H1 (cell line): Measurements from ENCODE around the gene PRPS1. TPM values are rescaled to one million over a fixed set of nuclear protein-coding genes. Genes with fewer than 3 reads are reported as not detected.

Source experiments
- CBX5 ChIP-seq: fragments of 300-800, 300-1000 bp; sonication (generic); IDR thresholded peaks from 2 replicates; pipeline ENCODE4 v1.7.1; 2016; ENCODE audit warnings: antibody characterized with exemption, low read length, low read depth
- CEBPB ChIP-seq: IDR thresholded peaks from 2 replicates; pipeline ENCODE4 v1.6.1; 2012; ENCODE audit warnings: low read depth, low read length
- CHD1 ChIP-seq: IDR thresholded peaks from 2 replicates; pipeline ENCODE4 v1.6.1; 2012; ENCODE audit warnings: low read depth, low read length, improper control_type of control experiment
- CTBP2 ChIP-seq: IDR thresholded peaks from 2 replicates; pipeline ENCODE4 v1.7.0; 2011; ENCODE audit warnings: borderline replicate concordance, mild to moderate bottlenecking, moderate library complexity, mixed read lengths, low read length; ENCODE audit not compliant: insufficient read depth, insufficient read length
- CTCF ChIP-seq, 3 experiments: IDR thresholded peaks; 1 replicate in 2 of 3; 2 replicates in 1 of 3; pipeline versions ENCODE4 v1.5.1 to v1.6.1; 2011; ENCODE audit warnings: low read length in 3 of 3, mild to moderate bottlenecking in 3 of 3, inconsistent platforms in 2 of 3, low read depth in 1 of 3, moderate library complexity in 1 of 3; ENCODE audit not compliant: insufficient read depth in 1 of 3; ENCODE audit errors: control extremely low read depth in 1 of 3
- E2F6 ChIP-seq: IDR thresholded peaks from 2 replicates; pipeline ENCODE4 v1.6.1; 2012; ENCODE audit warnings: inconsistent platforms
- EP300 ChIP-seq, 2 experiments: IDR thresholded peaks; 1 replicate in 1 of 2; 2 replicates in 1 of 2; pipeline ENCODE4 v1.6.1; 2011 to 2012; ENCODE audit warnings: low read depth in 2 of 2, low read length in 2 of 2, mild to moderate bottlenecking in 2 of 2, borderline replicate concordance in 1 of 2, inconsistent platforms in 1 of 2, moderate library complexity in 1 of 2
- FOSL1 ChIP-seq: IDR thresholded peaks from 2 replicates; pipeline ENCODE4 v1.6.1; 2011; ENCODE audit warnings: mild to moderate bottlenecking, low read depth, low read length, moderate library complexity; ENCODE audit not compliant: insufficient read depth
- PHF8 ChIP-seq: fragments of 200-600 bp; sonication (generic); conservative IDR thresholded peaks from 2 replicates; pipeline ENCODE4 v1.7.1; 2012; ENCODE audit warnings: low read depth, mild to moderate bottlenecking, inconsistent platforms, low read length, moderate library complexity
- POLR2A ChIP-seq, 2 experiments: IDR thresholded peaks; 1 replicate in 1 of 2; 2 replicates in 1 of 2; pipeline ENCODE4 v1.6.1; 2011; ENCODE audit warnings: low read depth in 2 of 2, low read length in 2 of 2, mild to moderate bottlenecking in 2 of 2; ENCODE audit errors: control extremely low read depth in 1 of 2
- POLR2AphosphoS5 ChIP-seq: IDR thresholded peaks from 2 replicates; pipeline ENCODE4 v1.6.1; 2011; ENCODE audit warnings: low read depth, low read length
- RAD21 ChIP-seq, 2 experiments: IDR thresholded peaks in 1 of 2; conservative IDR thresholded peaks in 1 of 2; 2 replicates each; pipeline ENCODE4 v1.6.1; 2011; ENCODE audit warnings: low read depth in 2 of 2, low read length in 2 of 2, improper control_type of control experiment in 1 of 2, inconsistent platforms in 1 of 2, mild to moderate bottlenecking in 1 of 2, moderate library complexity in 1 of 2
- RNF2 ChIP-seq: fragments of 200-900, 300-1000 bp; sonication (generic); IDR thresholded peaks from 2 replicates; pipeline ENCODE4 v1.7.1; 2016; ENCODE audit warnings: borderline replicate concordance, low read depth, mild to moderate bottlenecking, antibody characterized with exemption, low read length; ENCODE audit not compliant: poor library complexity, severe bottlenecking; ENCODE audit errors: missing control alignments
- SIN3A ChIP-seq, 2 experiments: IDR thresholded peaks in 1 of 2; conservative IDR thresholded peaks in 1 of 2; 2 replicates each; pipeline ENCODE4 v1.6.1; 2011 to 2012; ENCODE audit warnings: low read length in 2 of 2, improper control_type of control experiment in 1 of 2, low read depth in 1 of 2, mild to moderate bottlenecking in 1 of 2
- SIX5 ChIP-seq: IDR thresholded peaks from 2 replicates; pipeline ENCODE4 v1.6.1; 2011; ENCODE audit warnings: mild to moderate bottlenecking, low read depth, low read length
- TBP ChIP-seq: IDR thresholded peaks from 2 replicates; pipeline ENCODE4 v1.6.1; 2011; ENCODE audit warnings: low read depth, low read length, improper control_type of control experiment
- TCF12 ChIP-seq: IDR thresholded peaks from 2 replicates; pipeline ENCODE4 v1.6.1; 2011; ENCODE audit warnings: low read depth, mild to moderate bottlenecking, low read length
- YY1 ChIP-seq: IDR thresholded peaks from 2 replicates; pipeline ENCODE4 v1.6.1; 2011; ENCODE audit warnings: low read depth, mild to moderate bottlenecking, low read length
- ZNF274 ChIP-seq: IDR thresholded peaks from 2 replicates; pipeline ENCODE4 v1.7.0; 2012; ENCODE audit warnings: low read length, borderline replicate concordance; ENCODE audit errors: extremely low read depth
- polyA plus RNA-seq, 7 experiments: library from polyadenylated mRNA; depleted of rRNA in 3 of 7; stranded (reverse) in 5 of 7; unstranded in 2 of 7; fragments of >200 nt in 5 of 7; fragments of 200-250 nt in 2 of 7; gene quantifications; 1 replicate in 5 of 7; 2 replicates in 1 of 7; 4 replicates in 1 of 7; pipeline versions ENCODE4 v1.2.1 to v1.2.3, GENCODE V29; 2011 to 2013; ENCODE audit warnings: missing spikeins in 2 of 7, mixed read lengths in 2 of 7
- total RNA-seq: library from RNA; stranded (reverse); fragmentation: NEBNext Ultra II Directional; extraction: Animal tissue kit (Norgen Biotek cat#: 25700); gene quantifications from 2 replicates; pipeline ENCODE4 v1.2.1, GENCODE V29; 2021

PRPS1 gene
- total and polyA plus RNA-seq, 2 of the 8 experiments (the other 6 are each of a cell fraction or from before 2014, with no cell fraction given), result 90.1 to 110 TPM

GRCh38 chrX:107654872-107655761 lies 26.8 kb downstream of the PRPS1 start (continued):
- peak; percentile 74 to 89 (median 87) for TF ChIP-seq CTCF (IDR thresholded peaks at IDR 0.05; ENCODE audit: control extremely low read depth in 1 of 3, insufficient read depth in 1 of 3, low read depth in 1 of 3, low read length in 3 of 3)
- TF ChIP-seq SIN3A (conservative IDR thresholded peaks at IDR 0.05 in 1 of 2, IDR thresholded peaks at IDR 0.05 in 1 of 2; ENCODE audit: low read depth in 1 of 2, low read length in 2 of 2), result peak in 1 of 2 experiments; percentile 68; a peak in 2 of 4 replicates
- no peak for TF ChIP-seq CEBPB
- TF ChIP-seq RAD21 (IDR thresholded peaks at IDR 0.05 in 1 of 2, conservative IDR thresholded peaks at IDR 0.05 in 1 of 2; ENCODE audit: low read depth in 2 of 2, low read length in 2 of 2), result peak; percentile 49 to 59; a peak in 3 of 4 replicates
- TF ChIP-seq CHD1, result no peak
- TF ChIP-seq SIX5, result no peak
- no peak for TF ChIP-seq YY1
- TF ChIP-seq TBP, result no peak
- TF ChIP-seq E2F6, result no peak
- peak in 1 of 2 experiments; percentile 32; a peak in 1 of 3 replicates for TF ChIP-seq EP300 (IDR thresholded peaks at IDR 0.05; ENCODE audit: borderline replicate concordance in 1 of 2, low read depth in 2 of 2, low read length in 2 of 2)
- TF ChIP-seq ZNF274, result no peak
- TF ChIP-seq FOSL1, result no peak
- TF ChIP-seq CTBP2, result peak; percentile 28
- TF ChIP-seq PHF8, result no peak
- TF ChIP-seq RNF2, result no peak
- TF ChIP-seq POLR2AphosphoS5, result peak; percentile 66; the same call in 1 of the 2 replicates
- no peak for TF ChIP-seq POLR2A (IDR thresholded peaks at IDR 0.05; ENCODE audit: control extremely low read depth in 1 of 2, low read depth in 2 of 2, low read length in 2 of 2)
- no peak for TF ChIP-seq CBX5
- TF ChIP-seq TCF12, result peak; percentile 77; the same call in 1 of the 2 replicates
